Hindlimb muscle (tissue), 1 donor: ENCODE results near the gene MRTFB. TPM values are rescaled to one million over a fixed set of nuclear protein-coding genes. Genes with fewer than 3 reads are reported as not detected.
"Not testable (repeated sequence)": the region's sequence is repeated elsewhere in the genome, so short reads cannot be mapped to it uniquely, and the experiment has no call there.

ENCODE experiments used
- DNase-seq: peaks from one replicate; pipeline ENCODE4 v3.0.0-alpha.2; 2013
- polyA plus RNA-seq: library from polyadenylated mRNA; unstranded; fragments of 120-200 nt; gene quantifications from one replicate; pipeline ENCODE4 v1.2.1, GENCODE V29; 2013; ENCODE audit not compliant: insufficient read length

Gene MRTFB
- polyA plus RNA-seq, 1 donor: 20.2 TPM

DNA sequence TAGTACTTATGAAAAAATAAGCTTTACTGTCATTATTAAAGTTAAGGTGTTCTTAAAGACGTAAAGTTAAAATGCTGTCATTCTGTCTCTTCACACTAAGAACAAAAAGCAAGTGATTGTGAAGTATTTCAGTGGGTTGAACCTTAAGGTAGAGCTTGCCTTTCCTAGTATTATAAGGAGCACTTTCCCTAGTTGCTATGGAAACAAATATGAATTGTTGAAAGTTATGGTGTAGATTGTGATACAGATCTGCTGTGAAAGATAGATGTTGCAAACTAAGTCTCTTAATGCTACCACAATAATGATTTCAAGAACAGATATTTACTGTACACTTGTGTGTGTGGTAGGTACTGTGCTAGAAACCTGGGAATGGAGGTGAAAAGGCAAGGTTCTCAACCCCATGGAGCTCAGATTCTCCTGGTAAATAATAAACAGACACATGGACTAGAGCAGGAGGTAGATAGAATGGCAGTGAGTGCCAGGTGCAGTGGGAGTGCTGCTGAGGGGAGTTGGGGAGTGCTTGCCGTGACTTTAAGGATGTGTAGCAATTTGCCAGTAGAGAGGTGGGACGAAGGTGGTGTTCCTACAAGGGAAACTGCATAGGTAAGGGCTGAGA is 34.7 kb downstream of the MRTFB start:
- no peak for DNase-seq

- no peak for DNase-seq
These were observed 35.3 kb downstream of the MRTFB start for GRCh38 chr16:14106457-14106856.

- DNase-seq: no peak
These were observed 35.8 kb downstream of the MRTFB start for GRCh38 chr16:14106961-14107360.

- DNase-seq: no peak
These were observed 38.1 kb downstream of the MRTFB start for GRCh38 chr16:14109077-14109775.

DNA sequence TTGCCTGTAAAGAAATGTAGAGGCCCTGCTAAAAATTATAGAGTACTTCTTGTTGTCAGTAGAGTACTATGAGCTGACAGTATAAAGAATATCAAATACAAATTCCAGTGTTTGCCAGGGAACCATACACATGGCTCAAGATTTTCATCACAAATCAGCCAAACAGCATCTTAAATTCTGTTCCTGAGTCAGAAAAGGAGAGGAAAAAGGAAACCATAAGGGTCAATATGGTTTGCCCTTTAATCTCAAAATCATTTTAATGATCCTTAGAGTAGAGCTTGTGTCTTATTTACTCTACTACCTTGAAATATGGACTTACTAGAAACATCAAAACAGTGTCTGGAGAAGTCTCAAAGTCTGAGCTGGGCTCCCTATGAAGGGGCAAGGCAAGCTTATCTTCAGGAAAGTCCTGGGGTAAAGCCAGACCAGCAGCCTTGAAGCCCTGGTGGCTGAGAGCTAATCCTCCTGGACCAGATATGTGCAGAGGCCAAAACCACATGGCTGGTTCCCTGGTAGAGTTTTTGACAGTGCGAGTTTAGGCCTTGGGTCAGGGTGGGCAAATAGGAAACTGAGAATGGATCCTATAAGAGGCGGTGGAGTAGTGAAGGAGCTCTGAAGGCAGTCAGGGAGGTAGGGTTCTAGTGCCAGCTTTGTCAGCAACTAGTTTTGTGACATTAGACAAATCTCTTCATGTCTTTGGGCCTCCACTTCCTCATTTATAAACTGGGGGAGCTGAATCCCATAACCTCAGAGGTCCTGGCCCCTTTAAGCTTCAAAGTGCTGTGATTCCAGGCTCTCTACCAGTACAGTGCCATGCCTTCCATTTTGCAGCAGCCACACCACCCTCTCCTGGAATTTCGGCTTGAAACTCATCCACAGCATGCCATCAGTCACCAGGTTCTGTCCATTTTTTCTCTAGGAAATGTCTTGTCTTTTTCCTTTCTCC is 38.9 kb downstream of the MRTFB start:
- DNase-seq: no peak

DNA sequence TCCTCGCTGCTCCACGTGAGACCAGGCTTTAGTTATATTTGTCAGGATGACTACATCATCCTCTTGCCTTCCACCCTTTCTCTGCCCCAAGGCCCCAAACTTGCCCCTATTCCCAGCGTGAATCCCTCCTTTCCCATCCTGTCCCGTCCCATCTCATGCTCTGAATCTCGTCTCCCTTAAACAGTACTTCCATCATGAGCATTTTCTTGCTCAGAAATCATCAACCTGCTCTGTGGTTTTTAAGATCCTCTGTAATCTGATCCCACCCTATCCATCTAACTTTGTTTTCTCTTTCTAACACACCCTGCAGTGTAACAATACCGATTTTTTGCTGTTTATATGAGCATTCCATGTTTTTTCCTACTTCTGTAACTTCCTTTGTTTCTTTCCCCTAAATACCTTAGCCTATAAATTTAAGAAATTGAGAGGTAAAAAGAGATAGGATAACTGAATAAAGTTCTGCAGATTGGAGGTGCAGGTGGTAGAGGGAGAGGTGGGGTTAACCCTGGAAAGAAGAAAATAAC is 39.7 kb downstream of the MRTFB start:
- DNase-seq: no peak

DNA sequence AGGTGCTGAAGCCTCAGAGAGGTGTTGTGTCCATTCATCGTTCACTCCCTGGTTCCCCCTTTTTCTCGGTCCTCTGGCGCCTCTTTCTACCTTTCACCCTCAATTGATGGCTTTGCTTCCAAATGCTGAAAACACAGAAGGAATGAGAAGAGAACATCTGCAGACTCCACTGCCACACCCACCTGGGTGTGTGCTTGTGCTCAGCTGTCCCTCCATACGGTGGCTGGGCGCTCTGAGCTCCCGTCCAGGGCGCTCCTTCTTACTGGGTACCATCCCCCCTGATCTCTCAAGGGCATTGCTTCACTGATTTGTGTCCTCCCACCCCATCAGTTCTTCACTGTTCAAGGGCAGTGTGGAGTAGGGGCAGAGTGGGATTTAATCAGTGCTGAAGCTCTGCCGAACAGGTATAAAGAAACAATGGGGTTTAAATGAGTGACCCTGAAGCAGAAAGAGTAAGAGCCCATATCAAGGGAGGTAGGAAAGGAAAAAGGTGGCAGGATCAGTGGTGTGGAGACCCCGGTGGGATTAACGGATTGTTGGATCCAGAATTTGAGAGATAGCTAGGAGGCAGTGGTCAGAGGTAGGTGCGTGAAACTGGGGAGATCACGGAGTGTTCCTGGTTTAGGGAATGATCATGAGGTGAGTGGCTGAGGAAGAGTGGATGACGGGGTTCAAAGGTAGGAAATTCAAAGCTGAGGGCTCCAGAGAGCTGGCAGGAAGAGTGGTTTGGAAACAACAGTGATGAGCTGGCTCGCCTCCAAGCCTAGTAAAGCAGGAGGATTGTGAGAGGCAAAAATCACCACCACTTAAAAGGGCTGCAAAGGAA is 40.8 kb downstream of the MRTFB start:
- DNase-seq: no peak

DNA sequence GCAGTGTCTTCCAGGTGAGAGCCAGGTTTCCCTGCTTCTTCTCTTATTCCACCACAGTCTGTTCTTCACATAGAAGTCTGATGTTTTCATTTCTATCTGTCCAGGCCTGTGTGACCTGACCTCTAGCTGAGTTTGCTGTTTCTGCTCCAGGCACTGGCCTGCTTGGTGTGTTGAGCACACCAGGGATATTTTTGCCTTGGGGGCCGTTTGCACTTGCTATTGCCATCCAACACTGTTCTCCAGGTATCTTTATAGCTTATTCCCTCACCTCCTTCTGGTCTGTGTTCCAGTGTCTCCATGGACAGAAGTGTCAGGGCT is 41.4 kb downstream of the MRTFB start:
- no peak for DNase-seq

GRCh38 chr16:14113344-14113743 is 42.2 kb downstream of the MRTFB start:
- DNase-seq: no peak

DNA sequence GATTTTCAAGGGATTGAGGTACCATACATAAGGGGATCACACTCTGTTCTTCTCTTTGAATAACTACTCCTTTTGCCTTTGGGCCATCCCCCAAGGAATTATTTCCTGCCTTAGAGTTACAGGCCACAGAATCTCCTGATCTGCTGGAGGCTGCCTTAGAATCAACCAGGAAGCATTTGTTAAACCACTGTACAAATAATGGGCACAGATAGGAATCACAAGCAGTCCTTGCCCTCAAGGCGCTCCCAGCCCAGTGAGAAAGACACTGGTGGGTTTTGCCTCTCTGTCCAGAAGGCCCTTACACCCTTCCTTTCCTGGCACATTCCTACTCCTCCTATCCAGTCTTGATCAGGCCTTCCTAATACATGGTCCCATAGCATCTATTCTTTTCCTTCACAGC is 45.9 kb downstream of the MRTFB start:
- no peak for DNase-seq

DNA sequence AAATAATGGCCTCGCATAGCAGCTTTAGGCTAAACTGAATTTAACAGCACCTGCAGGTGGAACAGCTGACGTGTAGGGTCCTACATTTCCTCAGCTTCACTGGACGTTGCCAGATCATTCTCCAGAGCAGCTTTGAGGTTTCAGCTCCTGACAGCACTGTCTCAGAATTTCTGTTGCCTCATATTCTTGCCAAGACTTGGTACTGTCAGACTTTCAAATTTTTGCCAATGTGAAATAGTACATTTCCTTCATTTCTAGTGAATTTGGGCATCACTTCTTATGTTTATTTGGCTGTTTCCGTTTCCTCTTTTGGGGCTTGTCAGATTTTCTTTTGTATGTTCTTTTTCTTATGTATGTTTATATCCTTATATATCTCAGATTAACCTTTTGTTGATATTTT is 48.7 kb downstream of the MRTFB start:
- no peak for DNase-seq

DNA sequence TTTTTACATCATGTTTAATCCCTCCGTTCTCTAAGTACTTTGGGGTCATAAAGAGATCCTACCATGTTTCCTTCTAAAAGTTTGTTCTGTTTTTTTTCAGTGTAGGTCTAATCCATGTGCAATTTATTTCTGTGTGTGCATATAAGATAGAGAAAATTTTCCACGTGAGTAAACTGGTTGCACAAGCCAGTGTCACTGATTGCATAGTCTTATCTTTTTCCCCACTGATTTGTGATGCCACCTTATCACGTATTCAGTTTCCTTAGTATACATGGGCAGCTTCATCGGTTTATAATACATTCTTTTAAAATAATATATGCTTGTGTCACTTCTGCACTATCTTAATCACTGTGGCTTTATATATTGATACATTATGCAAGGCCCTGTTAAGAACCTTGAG is 49.2 kb downstream of the MRTFB start:
- DNase-seq: no peak

- DNase-seq: no peak
These were observed 50.0 kb downstream of the MRTFB start for GRCh38 chr16:14121142-14121541.

DNA sequence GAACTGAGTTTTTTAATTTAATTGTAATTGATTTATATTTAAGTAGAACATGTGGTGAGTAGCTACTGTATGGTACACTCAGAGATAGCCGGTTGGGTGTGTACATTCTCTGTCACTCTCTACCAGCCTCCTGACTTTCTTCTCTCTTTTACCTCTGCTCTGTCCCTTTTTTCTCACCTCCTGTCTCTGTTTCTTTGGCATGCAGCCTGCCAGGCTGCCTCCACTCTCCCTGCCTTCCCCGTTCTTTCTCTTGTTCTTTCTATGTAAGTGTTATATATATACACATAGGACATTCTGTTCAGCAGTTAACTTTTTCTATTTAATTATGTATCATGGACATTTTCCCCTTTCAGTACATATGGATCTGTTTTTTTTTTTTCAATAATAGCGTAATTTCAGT is 50.8 kb downstream of the MRTFB start:
- DNase-seq: no peak

- DNase-seq: not testable (repeated sequence)
These were observed 51.3 kb downstream of the MRTFB start for GRCh38 chr16:14122430-14122829.

DNA sequence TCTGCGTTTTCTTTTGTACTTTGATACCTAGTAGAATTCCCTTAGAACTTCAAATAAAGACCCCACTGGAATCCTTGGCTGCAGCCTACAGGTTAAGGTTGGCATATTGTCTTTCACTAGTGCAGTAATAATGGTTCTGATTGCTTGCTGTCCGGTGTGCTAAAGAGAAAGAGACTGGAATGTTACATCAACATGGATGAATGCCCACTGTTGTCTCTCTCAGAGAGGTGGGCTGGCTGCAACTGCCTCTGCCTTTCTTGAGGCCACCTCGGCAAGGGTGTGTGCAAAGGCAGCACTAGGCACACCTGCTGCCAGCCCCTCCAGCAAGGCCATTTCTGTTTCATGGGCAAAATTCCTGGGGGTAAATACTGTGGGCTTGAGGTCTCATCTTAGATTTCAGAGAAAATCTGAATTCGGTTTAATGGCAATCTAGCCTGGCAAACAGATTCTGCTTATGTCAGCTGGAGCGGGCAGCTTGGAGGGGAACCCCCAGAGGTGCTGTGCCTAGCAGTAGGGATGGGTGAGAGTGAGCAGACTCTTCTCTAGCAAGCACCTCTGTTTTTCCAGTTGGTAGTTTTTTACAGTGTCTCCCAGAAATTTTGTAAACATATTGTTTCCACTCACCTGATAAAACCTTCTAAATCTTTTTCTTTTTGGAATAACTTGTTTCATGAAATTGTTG is 54.0 kb downstream of the MRTFB start:
- no peak for DNase-seq

GRCh38 chr16:14125708-14126107 is 54.6 kb downstream of the MRTFB start:
- DNase-seq: no peak

GRCh38 chr16:14128097-14128496 is 57.0 kb downstream of the MRTFB start:
- DNase-seq: no peak

DNA sequence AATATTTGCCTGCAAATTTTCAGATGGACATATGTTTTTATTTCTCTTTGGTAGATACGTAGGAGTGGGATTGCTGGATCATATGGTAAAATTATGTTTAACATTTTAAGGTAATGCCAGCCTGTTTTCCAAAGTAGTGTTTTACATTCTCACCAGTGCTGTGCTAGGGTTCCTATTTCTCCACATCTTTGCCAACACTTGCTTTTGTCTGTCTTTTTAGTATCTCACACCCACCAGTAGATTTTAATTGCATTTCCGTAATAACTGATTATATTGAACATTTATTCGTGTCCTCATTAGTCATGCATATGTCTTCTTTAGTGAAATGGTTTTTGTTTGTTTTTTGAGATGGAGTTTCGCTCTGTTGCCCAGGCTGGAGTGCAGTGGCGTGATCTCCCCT is 58.4 kb downstream of the MRTFB start:
- no peak for DNase-seq

GRCh38 chr16:14131774-14132695 is 60.9 kb downstream of the MRTFB start:
- DNase-seq: no peak

DNA sequence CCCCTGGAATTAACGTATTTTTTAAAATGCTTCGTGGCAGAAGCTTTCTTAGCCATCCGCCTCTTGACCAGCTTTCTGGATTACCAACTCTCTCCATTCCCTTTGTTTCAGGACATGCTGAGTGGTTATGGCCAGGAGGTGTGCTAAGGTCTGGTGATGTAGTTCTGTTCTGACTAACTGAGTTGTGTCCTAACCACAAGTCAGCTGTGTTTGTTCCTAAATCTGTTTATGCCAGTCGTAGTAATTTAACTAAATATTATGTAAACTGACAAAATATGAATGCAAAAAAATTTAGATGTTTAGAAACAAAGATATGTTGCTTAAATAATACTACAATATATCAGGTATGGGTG is 61.6 kb downstream of the MRTFB start:
- DNase-seq: no peak
